Neural cell (in vitro differentiated cells): ENCODE measurements around the gene MMADHC.

Experiments
- CTCF ChIP-seq: fragments of 450-650 bp; IDR thresholded peaks from 2 replicates; pipeline ENCODE4 v1.5.1; 2014; ENCODE audit warnings: antibody characterized with exemption, mild to moderate bottlenecking, moderate library complexity; ENCODE audit not compliant: poor library complexity, severe bottlenecking
- EP300 ChIP-seq: fragments of 450-650 bp; conservative IDR thresholded peaks from 2 replicates; pipeline ENCODE4 v1.6.1; 2014; ENCODE audit warnings: antibody characterized with exemption, mild to moderate bottlenecking, moderate library complexity; ENCODE audit not compliant: poor library complexity, severe bottlenecking
- EZH2 ChIP-seq: fragments of 200-600, 300-800 bp; shearing (Covaris generic), sonication (generic); IDR thresholded peaks from 2 replicates; pipeline ENCODE4 v1.6.1; 2014; ENCODE audit warnings: antibody characterized with exemption, low read length, borderline replicate concordance, mild to moderate bottlenecking; ENCODE audit not compliant: insufficient read depth, poor library complexity, severe bottlenecking
- MXI1 ChIP-seq: fragments of 450-650 bp; conservative IDR thresholded peaks from 2 replicates; pipeline ENCODE4 v1.6.1; 2014; ENCODE audit warnings: antibody characterized with exemption, mild to moderate bottlenecking; ENCODE audit not compliant: poor library complexity, severe bottlenecking
- RAD21 ChIP-seq: fragments of 450-650 bp; conservative IDR thresholded peaks from 2 replicates; pipeline ENCODE4 v1.6.1; 2014; ENCODE audit warnings: antibody characterized with exemption, mild to moderate bottlenecking, moderate library complexity
- SMC3 ChIP-seq: fragments of 450-650 bp; conservative IDR thresholded peaks from 2 replicates; pipeline ENCODE4 v1.6.1; 2014; ENCODE audit warnings: antibody characterized with exemption, mild to moderate bottlenecking, moderate library complexity; ENCODE audit not compliant: poor library complexity

GRCh38 chr2:149564983-149565382 is 22.6 kb downstream of the MMADHC start:
- TF ChIP-seq RAD21, result no peak
- TF ChIP-seq CTCF, result no peak
- TF ChIP-seq EZH2, result no peak
- no peak for TF ChIP-seq EP300
- no peak for TF ChIP-seq SMC3
- TF ChIP-seq MXI1, result no peak
